ENCODE results near the gene ARL15.
"Not testable (repeated sequence)": the region's sequence is repeated elsewhere in the genome, so short reads cannot be mapped to it uniquely, and the experiment has no call there.

ARL15 gene

GRCh38 chr5:54310433-54311175 lies at the start of gene ARL15:
Gene ARL15 (minus strand): TSS chr5:54310573.
- in situ Hi-C loops (cut with HindIII; ENCODE audit: low sequenced_read_pairs): no loop called here

DNA sequence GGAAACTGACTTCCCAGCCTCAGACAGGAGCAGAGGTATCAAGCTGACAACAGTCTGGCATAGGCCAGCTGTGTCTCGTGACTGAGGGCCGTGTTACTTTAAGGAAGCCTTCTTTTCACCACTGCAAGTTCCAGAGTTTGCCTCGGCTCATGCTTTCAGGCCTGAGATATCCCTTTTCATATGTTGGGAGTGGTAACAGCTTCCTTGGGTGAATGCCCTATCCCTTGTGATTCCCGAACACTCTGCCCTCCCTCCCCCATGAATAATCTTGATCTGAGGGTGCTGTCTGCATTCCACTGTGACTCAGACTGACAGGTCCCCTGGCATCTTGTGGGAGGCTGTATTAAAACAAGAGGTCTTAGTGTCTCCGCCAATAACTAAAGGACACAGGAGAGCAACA lies 49.7 kb upstream of the ARL15 start:
- no peak for TF ChIP-seq CTCF (IDR thresholded peaks at IDR 0.05; ENCODE audit: low read depth, low read length, missing control alignments)
- in situ Hi-C loops (cut with HindIII; ENCODE audit: low sequenced_read_pairs): no loop called here
- no peak overlapping the region for H3K4me3 ChIP-seq (ENCODE audit: low read depth, low read length)
- DNase-seq (ENCODE audit: low read depth): no peak

More at GRCh38 chr5:54310433-54311175, at the start of gene ARL15:
- peak within 1 kb of the TSS; percentile 77 for H3K4me3 ChIP-seq (ENCODE audit: low read depth, low read length)
- no peak for TF ChIP-seq CTCF (IDR thresholded peaks at IDR 0.05; ENCODE audit: low read depth, low read length, missing control alignments)
- DNase-seq (ENCODE audit: low read depth): peak; percentile 95

DNA sequence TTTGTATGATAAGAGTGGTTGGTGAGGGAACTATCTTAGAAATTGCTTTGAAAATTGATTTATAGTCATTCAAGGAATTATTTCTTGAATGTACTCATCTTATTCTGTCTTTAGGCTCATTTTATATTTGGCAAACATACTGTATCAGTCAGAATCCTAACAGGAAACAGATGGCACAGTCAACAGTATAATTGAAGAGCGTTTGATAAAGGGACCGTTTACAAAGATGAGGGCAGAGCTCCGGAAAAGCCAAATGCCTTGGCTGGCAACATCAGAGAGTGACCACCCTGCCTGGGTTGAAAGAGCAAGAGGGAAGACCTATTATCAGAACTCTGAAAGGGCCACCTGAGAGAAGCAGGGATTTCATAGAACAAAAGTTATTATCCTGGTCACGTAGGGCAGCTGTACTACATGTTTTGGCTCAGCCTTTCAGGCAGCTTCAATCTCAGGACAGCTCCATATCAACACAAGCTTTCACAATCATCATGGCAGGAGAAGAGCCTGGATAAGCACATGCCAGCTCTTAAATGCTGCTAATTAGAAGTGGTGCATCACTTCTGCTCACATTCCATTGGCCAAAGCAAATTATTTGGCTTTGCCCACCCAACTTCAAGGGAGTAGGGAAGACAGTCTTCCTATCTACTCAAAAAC lies 47.2 kb upstream of the ARL15 start:
- DNase-seq (ENCODE audit: low read depth): no peak
- in situ Hi-C loops (cut with HindIII; ENCODE audit: low sequenced_read_pairs): no loop called here
- no peak for TF ChIP-seq CTCF (IDR thresholded peaks at IDR 0.05; ENCODE audit: low read depth, low read length, missing control alignments)

DNA sequence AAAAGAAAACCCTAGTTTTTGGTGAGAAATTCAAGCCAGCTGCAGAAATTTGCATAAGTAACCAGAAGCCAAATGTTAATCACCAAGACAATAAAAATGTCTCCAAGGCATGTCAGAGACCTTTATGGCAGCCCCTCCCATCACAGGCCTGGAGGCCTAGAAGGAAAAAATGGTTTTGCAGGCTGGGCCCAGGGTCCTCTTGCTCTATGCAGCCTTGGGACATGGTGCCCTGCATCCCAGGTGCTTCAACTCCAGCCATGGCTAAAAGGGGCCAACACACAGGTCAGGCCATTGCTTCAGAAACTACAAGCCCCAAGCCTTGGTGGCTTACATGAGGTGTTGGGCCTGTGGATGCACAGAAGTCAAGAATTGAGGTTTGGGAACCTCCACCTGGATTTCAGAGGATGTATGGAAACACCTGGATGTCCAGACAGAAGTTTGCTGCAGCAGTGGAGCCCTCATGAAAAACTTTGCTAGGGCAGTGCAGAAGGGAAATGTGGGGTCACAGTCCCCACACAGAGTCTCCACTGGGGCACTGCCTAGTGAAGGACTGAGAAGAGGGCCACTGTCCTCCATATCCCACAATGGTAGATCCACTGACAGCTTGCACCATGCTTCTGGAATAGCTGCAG lies 43.7 kb upstream of the ARL15 start:
- DNase-seq (ENCODE audit: low read depth); in situ Hi-C loops (cut with HindIII; ENCODE audit: low sequenced_read_pairs); H3K4me3 ChIP-seq (ENCODE audit: low read depth, low read length): not testable (repeated sequence)

More for the DNA sequence above, 47.2 kb upstream of the ARL15 start:
- H3K4me3 ChIP-seq (ENCODE audit: low read depth, low read length): no peak overlapping the region

DNA sequence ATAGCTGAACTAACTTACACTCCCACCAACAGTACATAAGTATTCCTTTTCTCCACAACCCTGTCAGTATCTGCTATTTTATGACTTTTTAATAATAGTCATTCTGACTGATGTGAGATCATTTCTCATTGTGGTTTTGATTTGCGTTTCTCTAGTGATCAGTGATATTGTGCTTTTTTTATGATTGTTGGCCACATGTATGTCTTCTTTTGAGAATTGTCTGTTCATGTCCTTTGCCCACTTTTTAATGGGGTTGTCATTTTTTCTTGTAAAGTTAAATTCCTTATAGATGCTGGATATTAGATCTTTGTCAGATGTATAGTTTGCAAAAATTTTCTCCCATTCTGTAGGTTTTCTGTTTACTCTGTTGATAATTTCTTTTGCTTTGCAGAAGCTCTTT lies 42.2 kb upstream of the ARL15 start:
- in situ Hi-C loops (cut with HindIII; ENCODE audit: low sequenced_read_pairs); H3K4me3 ChIP-seq (ENCODE audit: low read depth, low read length); DNase-seq (ENCODE audit: low read depth): not testable (repeated sequence)

- in situ Hi-C loops (cut with HindIII; ENCODE audit: low sequenced_read_pairs): no loop called here
- H3K4me3 ChIP-seq (ENCODE audit: low read depth, low read length): no peak overlapping the region
- no peak for TF ChIP-seq CTCF (IDR thresholded peaks at IDR 0.05; ENCODE audit: low read depth, low read length, missing control alignments)
- no peak for DNase-seq (ENCODE audit: low read depth)
Measured at GRCh38 chr5:54347221-54347865, 37.0 kb upstream of the ARL15 start.

GRCh38 chr5:54344653-54345052 lies 34.3 kb upstream of the ARL15 start:
- in situ Hi-C loops (cut with HindIII; ENCODE audit: low sequenced_read_pairs): no loop called here
- H3K4me3 ChIP-seq (ENCODE audit: low read depth, low read length): no peak overlapping the region
- DNase-seq (ENCODE audit: low read depth): no peak
- no peak for TF ChIP-seq CTCF (IDR thresholded peaks at IDR 0.05; ENCODE audit: low read depth, low read length, missing control alignments)

Data from astrocyte of the cerebellum (primary cell).